D721Med (cell line): ENCODE measurements around the gene SYNE1.
A peak's percentile ranks its signal among the peaks of the same experiment; 100 is the strongest.
"Not testable (repeated sequence)": the region's sequence is repeated elsewhere in the genome, so short reads cannot be mapped to it uniquely, and the experiment has no call there.

Experiments
- DNase-seq: peaks from one replicate; pipeline ENCODE4 v3.0.0; 2011; ENCODE audit warnings: low spot score; ENCODE audit not compliant: insufficient read length
- FAIRE-seq: peaks from 2 replicates; lab custom pipeline; 2011; peaks lifted over from hg19 to GRCh38; lab: Jason Lieb, UNC
- TF ChIP-seq, protein P1 (sequence below): IDR thresholded peaks from 2 replicates; pipeline ENCODE4 v1.5.1; 2012; ENCODE audit warnings: mild to moderate bottlenecking, control low read depth; ENCODE audit not compliant: insufficient read depth; ENCODE audit errors: missing control alignments

Gene SYNE1

DNA sequence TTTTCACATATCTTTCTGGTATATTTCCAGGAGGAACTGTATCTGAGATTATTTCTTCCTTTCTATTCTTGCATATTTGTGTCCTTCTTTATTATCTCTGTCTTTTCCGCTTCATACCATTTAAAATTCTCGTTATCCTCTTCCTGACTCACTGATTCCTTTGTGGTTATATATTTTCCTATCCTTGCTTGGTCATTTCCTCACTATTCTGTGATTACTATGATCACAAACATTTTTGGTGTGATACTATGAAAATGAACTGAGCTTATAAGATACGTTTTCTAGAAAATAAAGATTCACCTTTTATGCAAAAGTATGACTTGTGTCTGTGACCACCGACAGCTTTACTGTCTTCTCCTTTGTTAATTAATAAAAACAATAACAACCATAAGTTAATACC, 34.0 kb upstream of the SYNE1 start:
- DNase-seq (no peak), FAIRE-seq (no peak)
- TF ChIP-seq, protein P1, sequence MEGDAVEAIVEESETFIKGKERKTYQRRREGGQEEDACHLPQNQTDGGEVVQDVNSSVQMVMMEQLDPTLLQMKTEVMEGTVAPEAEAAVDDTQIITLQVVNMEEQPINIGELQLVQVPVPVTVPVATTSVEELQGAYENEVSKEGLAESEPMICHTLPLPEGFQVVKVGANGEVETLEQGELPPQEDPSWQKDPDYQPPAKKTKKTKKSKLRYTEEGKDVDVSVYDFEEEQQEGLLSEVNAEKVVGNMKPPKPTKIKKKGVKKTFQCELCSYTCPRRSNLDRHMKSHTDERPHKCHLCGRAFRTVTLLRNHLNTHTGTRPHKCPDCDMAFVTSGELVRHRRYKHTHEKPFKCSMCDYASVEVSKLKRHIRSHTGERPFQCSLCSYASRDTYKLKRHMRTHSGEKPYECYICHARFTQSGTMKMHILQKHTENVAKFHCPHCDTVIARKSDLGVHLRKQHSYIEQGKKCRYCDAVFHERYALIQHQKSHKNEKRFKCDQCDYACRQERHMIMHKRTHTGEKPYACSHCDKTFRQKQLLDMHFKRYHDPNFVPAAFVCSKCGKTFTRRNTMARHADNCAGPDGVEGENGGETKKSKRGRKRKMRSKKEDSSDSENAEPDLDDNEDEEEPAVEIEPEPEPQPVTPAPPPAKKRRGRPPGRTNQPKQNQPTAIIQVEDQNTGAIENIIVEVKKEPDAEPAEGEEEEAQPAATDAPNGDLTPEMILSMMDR = no peak

DNA sequence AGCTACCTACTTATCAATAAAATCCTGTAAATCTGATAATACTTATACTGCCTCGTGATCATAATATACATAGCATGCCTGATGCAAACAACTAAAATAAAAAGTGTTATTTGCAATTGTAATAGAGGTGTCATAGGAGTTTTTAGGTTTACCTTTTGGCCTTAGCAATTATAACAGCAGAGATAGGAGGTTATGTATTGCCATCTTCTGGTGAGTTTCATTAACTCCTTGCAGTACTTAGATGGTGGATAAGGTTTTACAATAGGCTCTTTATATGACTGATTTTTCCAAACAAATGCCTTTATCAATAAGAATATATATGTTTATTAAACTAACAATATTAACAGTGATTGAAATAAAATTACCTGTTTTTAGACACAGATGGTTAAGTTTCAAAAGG, 32.7 kb upstream of the SYNE1 start:
- DNase-seq (no peak), FAIRE-seq (peak; percentile 92)

DNA sequence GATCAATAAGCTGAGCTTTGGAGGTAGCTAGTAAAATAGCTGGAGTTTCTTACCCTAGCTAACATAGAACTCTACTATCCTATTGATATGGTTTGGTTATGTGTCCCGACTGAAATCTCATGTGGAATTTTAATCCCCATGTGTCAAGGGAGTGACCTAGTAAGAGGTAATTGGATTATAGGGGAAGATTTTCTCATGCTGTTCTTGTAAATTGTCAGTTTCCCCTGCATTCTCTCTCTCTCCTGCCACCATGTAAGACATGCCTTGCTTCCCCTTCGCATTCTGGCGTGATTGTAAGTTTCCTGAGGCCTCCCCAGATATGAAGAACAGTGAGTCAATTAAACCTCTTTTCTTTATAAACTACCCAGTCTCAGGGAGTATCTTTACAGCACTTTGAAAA, 24.6 kb upstream of the SYNE1 start:
- peak; percentile 58 for FAIRE-seq

More for the DNA sequence above, 32.7 kb upstream of the SYNE1 start:
- TF ChIP-seq, protein P1 = peak; percentile 56

DNA sequence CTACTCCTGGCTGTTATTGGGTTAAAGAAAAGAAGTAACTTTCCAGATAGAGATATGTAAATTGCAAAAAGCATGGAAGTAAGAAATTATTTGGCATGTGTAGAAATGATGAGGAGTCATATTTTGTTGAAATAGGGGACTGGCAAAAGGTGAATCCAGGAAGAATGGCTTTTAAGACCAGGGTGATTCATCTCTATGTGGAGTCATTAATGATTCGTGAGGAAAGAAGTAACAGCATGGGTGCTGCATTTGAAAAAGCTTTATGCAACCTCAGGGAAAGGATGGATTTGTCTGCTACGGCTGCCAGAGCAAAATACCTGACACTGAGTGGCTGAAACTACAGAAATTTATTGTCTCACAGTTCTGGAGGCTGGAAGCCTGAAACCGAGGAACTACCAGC, 14.8 kb upstream of the SYNE1 start:
- TF ChIP-seq, protein P1 = no peak
- DNase-seq (no peak), FAIRE-seq (no peak)

More for the DNA sequence above, 24.6 kb upstream of the SYNE1 start:
- TF ChIP-seq, protein P1 = no peak
- DNase-seq = no peak

DNA sequence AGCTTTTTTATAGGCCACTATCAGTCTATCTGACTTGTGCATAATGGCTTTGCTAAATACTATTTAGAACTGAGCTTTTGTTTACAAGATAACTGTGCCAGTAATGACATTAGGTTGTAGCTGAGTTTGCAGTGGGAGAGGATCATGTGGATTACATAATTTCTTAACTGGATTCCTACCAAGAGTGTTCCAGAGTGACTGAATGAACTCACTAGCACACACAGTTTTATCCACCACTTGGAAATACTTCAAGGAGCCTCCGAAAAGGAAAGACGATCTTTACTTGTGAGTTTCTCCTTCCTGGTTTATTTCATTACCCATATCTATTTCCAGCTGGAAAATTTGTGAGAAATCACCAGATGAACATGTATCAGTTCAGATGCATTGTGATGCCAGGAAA, 10.9 kb upstream of the SYNE1 start:
- DNase-seq (no peak), FAIRE-seq (no peak)

DNA sequence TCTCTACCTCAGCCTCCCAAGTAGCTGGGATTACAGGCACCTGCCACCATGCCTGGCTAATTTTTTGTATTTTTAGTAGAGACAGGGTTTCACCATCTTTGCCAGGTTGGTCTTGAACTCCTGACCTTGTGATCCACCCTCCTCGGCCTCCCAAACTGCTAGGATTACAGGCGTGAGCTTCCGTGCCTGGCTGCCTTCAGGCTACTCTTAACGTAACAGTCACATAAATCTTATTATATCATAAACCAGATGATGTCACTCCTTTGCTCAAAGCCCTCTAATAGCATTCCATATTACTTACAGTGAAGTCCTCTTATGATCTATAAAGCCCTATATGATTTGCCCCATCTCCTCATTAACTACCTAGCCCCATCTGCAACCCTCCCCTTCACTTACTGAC, 9.6 kb upstream of the SYNE1 start:
- not testable (repeated sequence) for FAIRE-seq, DNase-seq

More for the DNA sequence above, 10.9 kb upstream of the SYNE1 start:
- TF ChIP-seq, protein P1 = no peak

DNA sequence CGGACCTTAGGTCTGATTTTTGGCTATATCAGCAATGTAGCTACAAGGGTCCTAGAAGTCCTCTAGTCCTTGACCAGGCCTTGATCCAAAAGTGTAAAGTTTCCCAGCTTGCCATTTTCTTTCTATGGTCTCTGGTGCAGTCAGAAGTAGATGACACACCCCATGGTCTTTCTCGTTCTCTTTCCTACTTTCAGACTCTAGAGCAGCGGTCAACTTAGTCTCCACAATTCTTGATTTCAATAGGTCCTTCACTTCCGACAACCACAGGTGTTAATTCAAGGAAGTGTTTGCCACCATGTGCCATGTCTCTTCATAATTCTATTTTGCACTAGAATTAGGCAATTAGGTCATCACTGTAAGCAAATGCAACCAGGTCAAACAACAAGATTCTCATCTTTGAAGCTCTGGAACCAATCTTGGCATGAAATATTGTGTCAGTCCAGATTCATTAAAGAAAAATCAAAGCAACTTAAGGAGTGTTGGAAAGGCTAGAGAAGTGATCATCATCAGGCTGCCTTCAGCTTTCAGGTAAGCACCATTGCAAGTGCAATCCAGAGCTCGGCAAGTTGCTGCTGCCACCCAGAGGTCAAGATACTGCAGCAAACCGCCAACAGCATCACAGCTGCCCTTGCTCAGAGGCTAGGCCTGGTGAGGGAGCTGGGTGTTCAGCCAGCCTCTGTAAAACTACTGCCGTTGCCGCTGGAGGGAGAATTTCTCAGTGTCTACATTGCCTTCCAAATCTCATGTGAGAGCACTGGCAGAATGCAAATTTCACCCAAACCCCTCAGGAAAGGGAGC, 5.6 kb upstream of the SYNE1 start:
- FAIRE-seq (no peak), DNase-seq (no peak)
- TF ChIP-seq, protein P1 = peak; percentile 60
